HCT116 (cell line): ENCODE measurements around the gene COMMD3.

Experiments used
- CEBPB ChIP-seq: IDR thresholded peaks from 2 replicates; pipeline ENCODE4 v1.6.1; 2012; ENCODE audit warnings: low read depth
- EGR1 ChIP-seq: IDR thresholded peaks from 2 replicates; pipeline ENCODE4 v1.6.1; 2012; ENCODE audit warnings: low read depth
- EZH2 ChIP-seq: fragments of 200-600 bp; sonication (generic); IDR thresholded peaks from 2 replicates; pipeline ENCODE4 v1.6.1; 2017; ENCODE audit warnings: antibody characterized with exemption, mixed run types
- EZH2phosphoT487 ChIP-seq: fragments of 200-600 bp; IDR thresholded peaks from 2 replicates; pipeline ENCODE4 v1.6.1; 2018; ENCODE audit warnings: antibody characterized with exemption, borderline replicate concordance
- FOSL1 ChIP-seq: IDR thresholded peaks from 2 replicates; pipeline ENCODE4 v1.6.1; 2012; ENCODE audit warnings: low read depth
- JUND ChIP-seq: IDR thresholded peaks from 2 replicates; pipeline ENCODE4 v1.6.1; 2012
- POLR2A ChIP-seq: IDR thresholded peaks from 2 replicates; pipeline ENCODE4 v1.7.0; 2011; ENCODE audit warnings: borderline replicate concordance; ENCODE audit not compliant: insufficient read depth, insufficient read length; ENCODE audit errors: extremely low read depth
- POLR2AphosphoS5 ChIP-seq: IDR thresholded peaks from 2 replicates; pipeline ENCODE4 v1.6.1; 2011; ENCODE audit warnings: mild to moderate bottlenecking, low read depth, low read length, moderate library complexity
- SIN3A ChIP-seq: IDR thresholded peaks from 2 replicates; pipeline ENCODE4 v1.6.1; 2012; ENCODE audit warnings: low read depth
- ZFX ChIP-seq: fragments of 450-650 bp; IDR thresholded peaks from 2 replicates; pipeline ENCODE4 v1.6.1; 2017
- TF ChIP-seq, protein P1 (sequence below), 3 experiments: fragments of 200-600 bp in 1 of 3; sonication (generic) in 1 of 3; IDR thresholded peaks in 2 of 3; conservative IDR thresholded peaks in 1 of 3; 2 replicates each; pipeline ENCODE4 v1.5.1; 2012 to 2017; ENCODE audit warnings: low read depth in 2 of 3, low read length in 2 of 3, antibody characterized with exemption in 1 of 3, borderline replicate concordance in 1 of 3, control low read depth in 1 of 3, mild to moderate bottlenecking in 1 of 3, mixed read lengths in 1 of 3, mixed run types in 1 of 3, moderate library complexity in 1 of 3; ENCODE audit not compliant: insufficient read depth in 1 of 3
- TF ChIP-seq, protein P2 (sequence below): IDR thresholded peaks from 2 replicates; pipeline ENCODE4 v1.6.1; 2012

DNA sequence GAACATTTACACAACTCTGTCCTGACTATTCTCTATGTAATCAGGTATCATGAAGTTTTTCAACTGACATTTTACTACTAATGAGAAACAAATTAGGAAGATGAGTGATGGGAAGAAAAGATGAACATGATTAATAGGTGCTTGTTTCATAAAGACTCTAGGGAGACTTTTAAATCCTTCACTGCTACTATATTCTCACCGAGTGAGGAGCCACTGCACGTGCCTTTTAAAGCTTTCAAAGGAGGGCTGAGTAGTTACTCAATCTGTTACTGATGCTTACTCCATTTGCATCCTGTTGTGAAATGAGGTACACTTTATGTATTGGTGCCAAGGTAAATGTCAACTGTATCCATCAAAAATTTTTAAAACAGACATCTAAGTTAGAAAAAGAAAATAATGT is 1.3 kb upstream of the COMMD3 start:
- no peak for TF ChIP-seq SIN3A
- TF ChIP-seq, protein P1, sequence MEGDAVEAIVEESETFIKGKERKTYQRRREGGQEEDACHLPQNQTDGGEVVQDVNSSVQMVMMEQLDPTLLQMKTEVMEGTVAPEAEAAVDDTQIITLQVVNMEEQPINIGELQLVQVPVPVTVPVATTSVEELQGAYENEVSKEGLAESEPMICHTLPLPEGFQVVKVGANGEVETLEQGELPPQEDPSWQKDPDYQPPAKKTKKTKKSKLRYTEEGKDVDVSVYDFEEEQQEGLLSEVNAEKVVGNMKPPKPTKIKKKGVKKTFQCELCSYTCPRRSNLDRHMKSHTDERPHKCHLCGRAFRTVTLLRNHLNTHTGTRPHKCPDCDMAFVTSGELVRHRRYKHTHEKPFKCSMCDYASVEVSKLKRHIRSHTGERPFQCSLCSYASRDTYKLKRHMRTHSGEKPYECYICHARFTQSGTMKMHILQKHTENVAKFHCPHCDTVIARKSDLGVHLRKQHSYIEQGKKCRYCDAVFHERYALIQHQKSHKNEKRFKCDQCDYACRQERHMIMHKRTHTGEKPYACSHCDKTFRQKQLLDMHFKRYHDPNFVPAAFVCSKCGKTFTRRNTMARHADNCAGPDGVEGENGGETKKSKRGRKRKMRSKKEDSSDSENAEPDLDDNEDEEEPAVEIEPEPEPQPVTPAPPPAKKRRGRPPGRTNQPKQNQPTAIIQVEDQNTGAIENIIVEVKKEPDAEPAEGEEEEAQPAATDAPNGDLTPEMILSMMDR (IDR thresholded peaks at IDR 0.05 in 2 of 3, conservative IDR thresholded peaks at IDR 0.05 in 1 of 3; ENCODE audit: borderline replicate concordance in 1 of 3, insufficient read depth in 1 of 3, low read depth in 2 of 3, low read length in 2 of 3) = no peak
- TF ChIP-seq POLR2A = no peak
- no peak for TF ChIP-seq EZH2phosphoT487
- no peak for TF ChIP-seq JUND
- TF ChIP-seq, protein P2, sequence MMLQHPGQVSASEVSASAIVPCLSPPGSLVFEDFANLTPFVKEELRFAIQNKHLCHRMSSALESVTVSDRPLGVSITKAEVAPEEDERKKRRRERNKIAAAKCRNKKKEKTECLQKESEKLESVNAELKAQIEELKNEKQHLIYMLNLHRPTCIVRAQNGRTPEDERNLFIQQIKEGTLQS = no peak
- no peak for TF ChIP-seq ZFX
- TF ChIP-seq POLR2AphosphoS5 = no peak
- TF ChIP-seq EGR1 = no peak
- TF ChIP-seq CEBPB = no peak
- no peak for TF ChIP-seq EZH2
- no peak for TF ChIP-seq FOSL1
